ENCODE results near the gene PPP2R1A.

The PPP2R1A gene
- total RNA-seq = 138 to 143 reads per million in 2 donors

DNA sequence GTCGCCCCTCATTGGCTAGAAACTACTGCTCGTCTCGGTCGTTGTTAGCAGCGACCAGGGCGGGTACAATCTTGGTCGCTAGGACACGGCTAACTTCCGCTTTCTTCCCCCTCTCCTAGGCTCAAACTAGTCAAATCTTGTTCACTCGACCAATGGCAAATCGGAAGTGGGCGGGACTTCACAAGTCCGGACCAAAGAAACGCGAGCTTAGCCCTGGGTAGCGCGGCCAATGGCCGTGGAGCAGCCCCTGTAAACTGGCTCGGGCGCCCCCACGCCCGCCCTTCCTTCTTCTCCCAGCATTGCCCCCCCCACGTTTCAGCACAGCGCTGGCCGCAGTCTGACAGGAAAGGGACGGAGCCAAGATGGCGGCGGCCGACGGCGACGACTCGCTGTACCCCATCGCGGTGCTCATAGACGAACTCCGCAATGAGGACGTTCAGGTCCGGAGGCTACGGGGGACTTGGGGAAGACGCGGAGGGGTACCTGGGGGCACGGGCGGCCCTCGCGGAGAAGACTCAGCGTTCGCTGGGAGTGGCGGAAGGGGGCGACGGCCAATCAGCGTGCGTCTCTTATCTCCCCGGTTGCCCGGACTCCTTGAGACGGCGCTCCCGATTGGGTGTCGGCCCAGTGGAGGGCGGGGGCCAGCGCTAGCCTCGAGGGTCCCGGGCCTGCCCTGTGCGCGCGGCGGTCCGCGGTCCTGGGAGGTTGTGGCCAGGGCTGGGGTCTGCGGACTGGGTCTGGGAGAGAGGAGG is at the start of gene PPP2R1A:
Gene PPP2R1A, plus strand, starts transcription at position 318 of the 752 bp plus-strand sequence. Its CDS starts 45 bp downstream, at position 363.
- peak; percentile 91 for DNase-seq

DNA sequence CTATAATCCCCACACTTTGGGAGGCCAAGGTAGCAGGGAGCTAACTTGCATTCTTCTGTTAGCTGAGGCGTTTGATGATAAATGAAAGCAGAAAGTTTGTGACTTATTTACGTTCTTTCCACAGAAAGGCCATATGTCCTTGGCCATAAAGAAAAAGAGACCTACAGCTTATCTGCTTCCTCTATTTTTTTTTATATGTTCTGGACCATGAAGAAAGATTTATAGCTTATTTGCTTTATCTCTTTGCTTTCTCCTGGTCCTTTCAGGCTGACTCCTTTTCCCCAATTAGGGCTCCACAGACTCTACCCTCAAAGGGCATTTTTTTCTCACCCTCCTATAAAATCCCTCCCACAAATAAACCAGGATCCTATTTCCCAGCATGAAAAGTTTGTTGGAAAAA is 48.6 kb upstream of the PPP2R1A start:
- DNase-seq = no peak

DNA sequence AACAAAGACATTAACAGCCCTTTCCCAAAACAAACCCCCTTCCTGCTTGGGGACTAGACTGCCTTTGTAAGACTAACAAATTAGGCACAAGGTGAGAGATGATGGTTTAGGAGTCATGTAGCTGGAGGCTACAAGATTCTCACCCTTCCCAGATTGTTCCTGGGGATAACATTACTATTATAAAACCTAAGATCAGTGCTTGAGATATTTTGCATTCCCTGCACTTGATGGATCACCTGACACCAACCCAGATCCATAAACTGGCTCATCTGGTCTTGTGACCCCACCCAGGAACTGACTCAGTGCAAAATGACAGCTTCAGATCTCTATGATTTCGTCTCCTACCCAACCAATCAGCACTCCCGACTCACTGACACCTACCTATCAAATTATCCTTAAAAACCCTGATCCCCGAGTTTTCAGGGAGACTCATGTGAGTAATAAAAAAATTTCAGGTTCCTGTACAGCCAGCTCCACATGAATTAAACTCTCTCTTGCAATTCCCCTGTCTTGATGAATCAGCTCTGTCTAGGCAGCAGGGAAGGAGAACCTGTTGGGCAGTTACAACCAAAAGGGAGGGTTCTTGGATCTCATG is 47.8 kb upstream of the PPP2R1A start:
- DNase-seq = no peak

DNA sequence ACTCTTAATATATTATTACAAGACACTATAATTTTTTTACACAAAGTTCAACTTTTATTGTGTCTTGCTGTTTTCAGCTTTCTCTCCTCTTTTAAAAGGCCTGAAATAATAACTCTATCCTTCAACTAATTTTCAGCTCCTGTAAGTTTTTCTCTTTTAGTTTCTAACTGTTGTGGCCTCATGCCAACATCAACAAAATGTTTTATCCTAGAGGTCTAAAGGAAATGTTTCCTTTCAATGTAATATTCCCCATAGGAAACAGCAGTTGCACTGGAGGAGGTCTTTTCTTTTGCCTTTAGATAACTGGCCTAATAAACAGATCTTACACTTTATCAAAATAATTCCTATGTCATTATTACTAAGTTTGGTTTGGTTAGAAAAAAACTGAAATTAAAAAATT is 41.6 kb upstream of the PPP2R1A start:
- no peak for DNase-seq

DNA sequence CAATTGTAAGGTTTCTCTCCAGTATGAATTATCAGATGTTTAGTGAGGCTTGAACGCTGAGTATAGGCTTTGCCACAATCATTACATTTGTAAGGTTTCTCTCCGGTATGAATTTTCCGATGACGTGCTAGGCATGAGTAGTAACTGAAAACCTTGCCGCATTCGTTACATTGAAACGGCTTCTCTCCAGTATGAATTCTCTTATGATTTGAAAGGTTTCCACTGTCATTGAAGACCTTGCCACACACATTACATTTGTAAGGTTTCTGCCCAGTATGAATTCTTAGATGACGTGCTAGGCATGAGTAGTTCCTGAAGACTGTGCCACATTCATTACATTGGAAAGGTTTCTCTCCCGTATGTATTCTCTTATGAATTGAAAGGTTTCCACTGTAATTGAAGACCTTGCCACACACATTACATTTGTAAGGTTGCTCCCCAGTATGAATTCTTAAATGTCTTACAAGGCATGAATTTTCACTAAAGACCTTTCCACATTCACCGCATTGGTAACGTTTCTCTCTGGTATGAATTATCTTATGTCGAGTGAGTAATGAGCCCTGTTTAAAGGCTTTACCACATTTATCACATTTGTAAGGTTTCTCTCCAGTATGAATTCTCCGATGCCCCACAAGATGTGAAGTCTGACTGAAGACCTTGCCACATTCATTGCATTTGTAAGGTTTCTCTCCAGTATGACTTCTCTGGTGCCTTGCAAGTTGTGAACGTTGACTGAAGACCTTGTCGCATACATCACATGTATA is 34.1 kb upstream of the PPP2R1A start:
- DNase-seq = no peak

DNA sequence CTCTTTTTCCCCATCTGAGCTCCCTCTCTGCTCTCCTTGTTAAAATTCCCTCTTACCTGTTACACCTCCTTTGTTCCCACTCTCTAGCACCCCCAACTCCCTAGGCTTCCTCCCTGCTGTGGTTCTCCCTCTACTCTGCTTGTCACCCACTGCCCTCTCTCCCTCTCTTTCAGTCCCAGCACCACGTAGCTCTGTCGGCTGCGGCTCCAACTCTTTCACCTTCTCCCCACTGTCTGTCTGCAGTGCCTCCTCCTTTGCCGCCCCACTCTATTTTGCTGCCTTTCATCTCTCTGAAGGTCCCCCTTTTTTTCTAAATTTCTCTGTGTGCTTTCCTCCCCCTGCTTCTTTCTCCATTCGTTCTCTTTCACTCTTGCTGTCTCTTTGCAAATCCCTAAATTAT is 19.5 kb upstream of the PPP2R1A start:
- no peak for DNase-seq

DNA sequence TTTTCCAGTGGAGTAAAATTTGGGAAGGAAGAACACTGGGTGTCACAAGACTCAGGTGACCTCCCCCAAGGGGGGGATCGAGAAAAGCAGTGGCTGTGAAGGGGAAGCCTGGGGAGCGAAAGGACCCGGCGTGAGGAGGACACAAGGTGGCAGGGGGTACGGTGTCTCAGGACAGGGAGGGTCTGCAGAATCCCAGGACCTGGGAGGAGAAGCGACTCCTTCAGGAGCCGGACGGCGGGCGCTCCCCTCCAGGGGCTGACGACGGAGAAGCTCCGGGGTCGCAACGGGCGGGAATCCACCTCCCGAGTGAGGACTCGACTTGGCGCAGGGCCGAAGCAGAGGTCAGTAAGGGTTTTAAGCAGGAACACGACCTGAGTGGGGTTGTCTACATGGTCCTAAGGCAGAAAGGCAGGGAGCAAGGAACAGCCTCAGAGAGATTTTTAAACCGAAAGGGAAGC is 19.0 kb upstream of the PPP2R1A start:
- DNase-seq = no peak

DNA sequence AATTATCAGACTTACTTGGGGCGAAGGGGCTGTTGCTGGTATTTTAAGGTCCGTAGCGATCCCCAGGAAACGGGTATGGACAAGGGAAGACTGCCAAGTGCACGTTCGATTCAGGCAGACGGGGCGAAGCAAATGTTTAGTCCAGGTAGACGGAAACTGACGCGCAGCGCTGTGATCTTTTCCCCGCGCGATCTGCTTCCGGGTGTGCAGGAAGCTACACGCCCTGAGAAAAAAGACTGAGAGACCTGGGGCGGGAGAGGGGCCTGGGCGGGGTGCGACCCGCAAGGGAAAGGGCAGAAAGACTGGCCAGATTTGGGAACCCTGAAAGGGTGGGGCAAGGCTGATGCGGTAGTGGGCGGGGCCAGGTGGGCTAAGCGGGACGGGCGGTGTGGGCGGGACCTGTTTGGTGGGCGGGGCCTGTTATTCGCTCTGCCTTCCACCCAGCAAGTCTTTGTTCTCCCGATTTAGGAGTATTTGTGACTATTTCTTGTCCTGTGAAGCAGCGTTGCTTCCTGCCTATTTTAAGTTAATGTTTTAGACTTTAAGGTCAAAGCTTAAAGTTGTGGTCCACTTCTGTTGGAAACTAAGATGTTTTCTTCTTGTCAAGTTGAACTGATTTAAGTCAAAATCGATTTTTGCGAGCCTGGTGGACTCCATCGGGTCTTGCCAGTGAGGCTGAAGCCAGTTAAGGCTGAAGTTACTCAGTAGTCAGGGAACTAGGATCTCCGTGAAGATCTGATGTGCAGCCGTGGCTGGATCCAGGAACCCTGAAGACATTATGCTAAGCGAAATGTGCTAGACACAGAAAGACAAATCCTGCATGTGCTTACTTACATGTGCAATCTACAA is 18.3 kb upstream of the PPP2R1A start, which contains the start of gene ZNF836:
Gene ZNF836, minus strand, starts transcription at position 301 of the 849 bp plus-strand sequence. CDS start 3,549 bp downstream, outside the sequence.
- peak; percentile 72 for DNase-seq

DNA sequence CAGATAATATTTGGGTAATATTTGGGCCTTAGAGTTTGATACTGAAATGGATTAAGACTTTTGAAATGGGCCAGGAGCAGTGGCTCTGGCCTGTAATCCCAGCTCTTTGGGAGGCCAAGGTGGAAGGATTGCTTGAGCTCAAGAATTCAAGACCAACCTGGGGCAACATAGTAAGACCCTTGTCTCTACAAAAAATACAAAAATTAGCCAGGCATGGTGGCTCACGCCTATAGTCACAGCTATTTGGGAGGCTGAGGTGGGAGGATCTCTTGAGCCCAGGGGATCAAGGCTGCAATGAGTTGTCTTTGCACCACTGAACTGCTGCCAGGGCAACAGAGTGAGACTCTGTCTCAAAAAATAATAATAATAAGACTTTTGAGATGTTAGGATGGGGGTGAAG is 17.5 kb upstream of the PPP2R1A start:
- no peak for DNase-seq

DNA sequence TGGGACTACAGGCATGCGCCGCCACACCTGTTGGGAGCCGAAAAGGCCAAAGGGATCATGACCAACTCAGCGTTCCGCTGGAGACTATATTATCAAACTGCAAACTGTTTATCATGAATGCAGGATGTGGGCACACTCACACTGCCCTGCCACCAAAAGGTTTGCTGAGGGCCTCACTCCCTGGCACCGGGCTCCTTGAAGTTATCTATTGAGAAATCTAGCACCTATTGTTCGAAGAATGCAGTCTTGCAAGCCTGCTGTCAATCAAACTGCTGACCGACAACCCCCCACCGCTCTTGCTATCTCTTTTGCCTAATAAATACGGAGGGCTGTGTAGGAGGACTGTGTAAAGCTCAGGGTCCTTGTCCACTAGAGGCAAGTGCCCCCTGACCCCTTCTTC is 13.3 kb upstream of the PPP2R1A start:
- DNase-seq = no peak

DNA sequence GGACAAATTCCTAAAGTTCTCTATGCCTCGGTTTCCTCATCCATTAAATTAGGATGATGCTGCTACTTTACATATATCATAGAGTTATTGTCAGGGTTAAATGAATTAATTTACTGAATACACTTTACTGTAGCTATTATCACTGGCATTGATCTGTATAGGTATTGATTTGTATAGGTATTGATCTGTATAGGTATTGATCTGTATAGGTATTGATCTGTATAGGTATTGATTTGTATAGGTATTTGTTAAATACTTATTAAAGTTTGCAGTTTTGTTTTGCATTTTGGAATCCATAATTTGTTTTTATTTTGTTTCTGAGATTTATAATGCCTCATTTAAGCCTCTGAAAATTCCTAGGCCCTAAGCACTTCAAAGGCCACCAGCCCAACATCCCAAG is 2.4 kb upstream of the PPP2R1A start:
- no peak for DNase-seq

DNA sequence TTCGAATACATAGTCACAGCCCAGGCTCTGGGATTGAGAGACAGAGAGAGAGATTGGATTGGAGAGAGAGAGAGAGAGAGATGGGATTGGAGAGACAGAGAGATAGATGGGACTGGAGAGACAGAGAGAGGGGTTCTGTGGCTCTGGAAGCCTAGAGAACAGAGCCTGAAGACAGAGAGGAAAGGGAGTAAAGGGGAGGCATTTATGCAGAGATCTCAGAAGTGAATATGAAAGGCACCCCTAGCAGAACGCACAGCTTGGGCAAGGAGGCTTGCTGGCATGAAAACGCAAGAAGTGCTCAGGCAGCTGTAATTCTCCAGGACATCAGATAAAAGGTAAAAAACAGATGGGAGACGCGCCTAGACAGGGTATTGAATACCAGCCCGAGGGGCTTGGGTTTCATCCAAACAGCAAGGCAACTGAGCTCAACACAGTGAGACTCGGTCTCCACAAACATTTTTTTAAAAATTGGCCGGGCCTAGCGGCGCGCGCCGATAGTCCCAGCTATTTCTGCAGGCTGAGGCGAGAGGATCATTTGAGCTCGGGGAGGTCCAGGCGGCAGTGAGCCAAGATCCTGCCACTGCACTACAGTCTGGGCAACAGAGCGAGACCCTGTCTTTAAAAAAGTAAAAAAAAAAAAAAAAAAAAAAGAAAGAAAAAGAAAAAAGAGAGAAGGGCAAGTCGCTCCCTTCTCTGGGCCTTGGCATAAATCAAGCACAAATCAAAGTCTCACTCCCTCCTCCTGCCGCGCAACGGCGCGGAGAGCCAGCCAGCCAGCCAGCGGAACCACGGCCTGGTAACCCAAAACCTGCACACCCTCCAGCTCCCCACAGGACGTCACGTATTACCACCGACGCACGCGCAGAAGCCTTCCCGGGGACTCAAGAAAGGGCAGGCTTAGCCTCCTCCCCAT is 774 bp upstream of the PPP2R1A start:
- peak; percentile 87 for DNase-seq

DNA sequence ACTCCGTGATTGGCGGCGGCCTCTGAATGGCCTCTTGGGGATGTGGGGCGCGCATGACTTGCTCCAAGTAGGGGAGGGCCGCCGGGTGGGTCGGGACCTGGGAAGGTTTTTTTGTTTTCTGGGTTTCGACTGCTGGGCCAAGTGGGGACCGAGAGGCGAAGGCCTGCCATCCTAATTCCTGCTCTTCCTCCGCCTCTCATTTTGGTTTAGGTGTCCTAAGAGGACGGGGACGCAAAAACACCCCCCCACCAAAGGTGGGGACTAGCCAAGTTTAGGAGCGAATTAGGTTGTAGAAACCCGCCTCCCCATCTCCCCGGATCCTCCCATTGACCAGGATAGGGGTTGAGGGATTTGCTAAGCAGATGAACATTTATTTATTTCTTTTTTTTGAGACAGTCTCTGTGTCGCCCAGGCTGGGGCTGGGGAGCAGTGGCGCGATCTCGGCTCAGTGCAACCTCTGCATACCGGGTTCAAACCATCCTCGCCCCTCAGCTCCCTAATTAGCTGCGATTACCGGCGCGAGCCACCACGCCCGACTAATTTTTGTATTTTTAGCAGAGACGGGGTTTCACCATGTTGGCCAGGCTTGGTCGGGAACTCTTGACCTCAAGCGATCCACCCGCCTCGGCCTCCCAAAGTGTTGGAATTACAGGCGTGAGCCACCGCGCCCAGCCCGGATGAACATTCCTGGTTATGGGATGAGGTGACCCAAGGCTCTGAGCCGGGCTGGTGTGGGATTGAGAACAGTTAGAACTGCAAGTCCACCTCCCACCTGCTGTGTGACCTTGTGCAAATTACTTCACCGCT is 838 bp downstream of the PPP2R1A start:
- DNase-seq = no peak

DNA sequence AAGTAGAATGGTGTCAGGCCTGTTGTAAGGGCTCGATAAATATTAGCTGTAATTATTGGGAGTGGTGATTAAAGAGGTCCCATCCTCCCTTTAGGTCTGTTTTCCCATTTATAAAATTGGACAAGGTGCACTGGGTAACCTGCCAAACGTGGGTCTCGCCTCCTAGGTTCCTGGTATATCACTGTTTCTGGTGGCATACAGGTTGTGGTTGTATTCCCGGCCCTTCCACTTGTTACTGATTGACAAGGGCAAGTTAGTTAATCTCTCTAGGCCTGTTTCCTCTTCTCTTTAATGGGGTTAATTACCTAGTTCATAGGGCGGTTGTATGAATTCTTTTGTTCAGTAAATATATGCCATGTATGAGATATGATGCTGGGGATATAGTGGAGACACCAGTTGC is 1.5 kb downstream of the PPP2R1A start:
- DNase-seq = no peak

DNA sequence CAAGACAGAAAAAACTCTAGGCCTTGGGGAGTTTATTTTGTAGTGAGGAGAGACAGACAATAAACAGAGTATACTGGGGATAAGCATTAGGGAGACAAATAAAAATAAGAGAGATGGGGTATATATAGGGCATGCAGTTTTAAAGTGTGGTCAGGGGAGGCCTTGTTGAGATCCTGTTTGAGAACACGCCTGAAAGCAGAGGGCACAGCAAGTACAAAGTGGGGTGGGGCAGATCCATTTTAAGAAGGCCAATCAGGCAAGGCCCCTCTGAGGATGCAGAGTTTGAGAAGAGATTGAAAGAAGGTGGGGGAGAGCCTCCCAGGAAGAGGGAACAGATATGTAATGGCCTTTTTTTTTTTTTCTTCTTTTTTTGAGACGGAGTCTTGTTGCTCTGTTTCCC is 2.1 kb downstream of the PPP2R1A start:
- no peak for DNase-seq

DNA sequence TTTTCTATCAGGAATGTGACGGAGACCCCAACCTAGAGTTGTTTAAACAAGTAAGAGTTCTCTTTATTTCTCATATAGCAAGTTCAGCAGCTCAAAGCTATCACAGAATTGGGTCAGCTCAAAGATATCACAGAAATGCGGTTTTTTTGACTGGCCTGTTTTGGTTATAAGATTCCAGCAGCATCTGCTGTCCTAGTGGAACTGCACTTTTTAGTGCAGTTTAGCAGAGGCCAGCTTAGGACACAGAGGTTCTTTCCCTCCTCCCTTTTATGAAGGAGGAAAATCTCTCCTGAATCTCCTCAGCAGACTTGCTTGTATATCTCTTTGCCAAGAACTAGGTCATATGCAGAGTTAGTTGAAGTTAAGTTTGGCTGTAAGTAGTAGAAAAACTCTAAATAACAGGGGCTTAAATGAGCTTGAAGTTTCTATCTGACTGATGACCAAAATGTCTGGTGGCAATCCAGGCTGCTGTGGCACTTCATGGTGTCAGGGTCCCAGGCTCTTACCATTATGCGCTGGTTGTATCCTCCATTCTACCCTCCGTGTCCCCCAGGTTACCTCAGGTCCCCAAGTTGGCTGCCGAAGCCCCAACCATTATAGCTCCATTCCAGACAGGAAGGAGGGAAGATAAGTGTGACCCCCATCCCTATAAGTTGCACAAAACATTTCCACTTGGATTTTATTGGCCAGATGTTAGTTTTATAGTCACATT is 6.6 kb downstream of the PPP2R1A start:
- no peak for DNase-seq

DNA sequence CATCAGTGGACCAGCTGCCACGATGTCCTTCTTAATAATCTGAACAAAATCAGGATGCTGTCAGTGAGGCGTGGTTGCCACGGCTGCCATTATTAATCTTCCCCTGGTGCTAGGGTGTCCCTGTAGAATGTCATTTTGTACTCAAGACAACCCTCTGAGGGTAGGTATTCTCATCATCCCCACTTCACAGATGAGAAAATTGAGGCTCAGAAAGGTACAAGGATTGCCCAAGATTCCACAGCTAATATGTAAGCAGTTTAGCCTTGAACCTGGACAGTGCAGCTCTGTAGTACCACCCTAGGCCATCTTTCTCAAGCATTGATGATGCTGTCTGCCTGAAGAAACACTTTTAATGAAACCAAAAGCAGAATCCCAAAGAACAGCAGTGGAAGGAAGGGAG is 8.1 kb downstream of the PPP2R1A start:
- no peak for DNase-seq

DNA sequence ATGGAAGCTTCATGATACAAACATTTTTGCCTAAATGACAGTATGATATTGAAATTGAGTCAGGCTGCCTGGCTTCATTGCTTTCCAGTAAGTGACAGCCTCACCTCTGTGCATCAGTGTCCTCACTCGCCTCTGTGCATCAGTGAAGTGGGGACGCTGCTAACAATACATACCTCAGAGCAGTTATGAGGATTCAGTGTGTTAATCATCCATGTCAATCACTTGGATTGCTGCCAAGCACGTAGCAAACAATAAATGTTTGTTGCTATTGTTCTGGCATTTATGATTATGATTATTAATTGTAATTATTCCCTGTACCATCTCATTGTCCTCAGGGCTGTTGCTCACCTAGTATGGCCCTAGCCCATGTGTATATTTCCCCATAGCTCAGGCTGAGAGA is 8.8 kb downstream of the PPP2R1A start:
- no peak for DNase-seq

DNA sequence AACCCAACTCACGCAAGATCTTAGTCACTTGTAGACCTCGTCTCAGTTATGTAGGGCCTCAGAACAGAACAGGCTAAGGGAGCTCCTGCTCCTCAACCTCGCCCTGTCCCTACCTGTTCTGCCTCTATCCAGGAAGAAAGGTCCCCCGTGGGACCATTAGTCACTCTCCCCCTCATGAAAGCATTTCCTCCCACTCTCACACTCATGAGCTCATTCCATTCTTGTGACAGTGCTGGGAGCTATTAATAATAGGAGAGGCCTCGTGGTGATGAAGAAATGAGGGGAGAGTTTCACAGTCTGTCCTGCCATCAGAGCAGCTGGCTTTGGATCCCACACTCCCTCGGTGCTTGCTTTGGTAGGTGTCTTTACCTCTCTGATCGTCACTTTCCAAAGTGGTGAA is 10.2 kb downstream of the PPP2R1A start:
- DNase-seq = no peak
